Naive thymus-derived CD4-positive, alpha-beta T cell (primary cell): ENCODE data around the gene MAGEB4. TPM values are rescaled to one million over a fixed set of nuclear protein-coding genes. Genes with fewer than 3 reads are reported as not detected.
A peak's percentile ranks its signal among the peaks of the same experiment; 100 is the strongest.

Source experiments
- ATAC-seq: fragments of 150-1000 bp; cut with Tn5 transposase; 2 replicates; pipeline ENCODE4 v1.10.0; 2021; ENCODE audit warnings: mild to moderate bottlenecking, moderate library complexity
- CTCF ChIA-PET: fragments of 350-600 bp; sonication (Branson Sonifier 250); formaldehyde crosslinking; loops from one replicate; lab custom pipeline; 2021; ENCODE audit warnings: antibody characterized with exemption; lab: Charles Lee
- POLR2A ChIA-PET: fragments of 350-600 bp; sonication (Branson Sonifier 250); formaldehyde crosslinking; loops from one replicate; lab custom pipeline; 2021; ENCODE audit warnings: antibody characterized with exemption, inconsistent platforms; lab: Charles Lee
- DNase-seq, 9 donors: peaks; one replicate each; pipeline versions ENCODE4 v3.0.0 to v3.0.0-alpha.2; 2020 to 2022; ENCODE audit warnings: mixed read lengths in 1 of 9
- H3K27ac ChIP-seq: one replicate; pipeline ENCODE4 v1.7.0; 2013; ENCODE audit warnings: mild to moderate bottlenecking, low read depth, low read length, moderate library complexity
- H3K27me3 ChIP-seq, 2 donors: one replicate each; pipeline ENCODE4 v1.7.0; 2013; ENCODE audit warnings: low read length in 2 of 2, mild to moderate bottlenecking in 2 of 2, moderate library complexity in 2 of 2; ENCODE audit not compliant: control insufficient read depth in 2 of 2, insufficient read depth in 2 of 2
- H3K36me3 ChIP-seq, 3 experiments: 1 replicate in 2 of 3; 2 replicates in 1 of 3; pipeline ENCODE4 v1.7.0; 2013; ENCODE audit warnings: low read length in 3 of 3, mild to moderate bottlenecking in 3 of 3, moderate library complexity in 1 of 3; ENCODE audit not compliant: insufficient read depth in 3 of 3, control insufficient read depth in 2 of 3
- H3K4me1 ChIP-seq, 2 donors: one replicate each; pipeline ENCODE4 v1.7.0; 2013; ENCODE audit warnings: low read length in 2 of 2, mild to moderate bottlenecking in 2 of 2, moderate library complexity in 1 of 2; ENCODE audit not compliant: control insufficient read depth in 2 of 2, insufficient read depth in 2 of 2
- H3K4me3 ChIP-seq: 2 replicates; pipeline ENCODE4 v1.7.0; 2013; ENCODE audit warnings: mild to moderate bottlenecking, low read length
- H3K9me3 ChIP-seq, 3 experiments: 1 replicate in 2 of 3; 2 replicates in 1 of 3; pipeline ENCODE4 v1.7.0; 2013; ENCODE audit warnings: low read length in 3 of 3; ENCODE audit not compliant: control insufficient read depth in 2 of 3
- H3K27ac Mint-ChIP-seq, 9 donors: one replicate each; pipeline ENCODE4 v1.8.0; 2020 to 2022; ENCODE audit warnings: mixed read lengths in 9 of 9, mild to moderate bottlenecking in 8 of 9, moderate library complexity in 5 of 9, inconsistent platforms in 2 of 9
- H3K27me3 Mint-ChIP-seq, 5 donors: one replicate each; pipeline ENCODE4 v1.8.0; 2021 to 2022; ENCODE audit warnings: mixed read lengths in 5 of 5, mild to moderate bottlenecking in 1 of 5
- H3K36me3 Mint-ChIP-seq, 5 donors: one replicate each; pipeline ENCODE4 v1.8.0; 2020 to 2022; ENCODE audit warnings: mixed read lengths in 5 of 5, mild to moderate bottlenecking in 3 of 5, inconsistent platforms in 1 of 5
- H3K4me1 Mint-ChIP-seq, 7 donors: one replicate each; pipeline ENCODE4 v1.8.0; 2020 to 2022; ENCODE audit warnings: mixed read lengths in 7 of 7, mild to moderate bottlenecking in 3 of 7, inconsistent platforms in 1 of 7
- H3K4me3 Mint-ChIP-seq, 10 donors: one replicate each; pipeline ENCODE4 v1.8.0; 2020 to 2022; ENCODE audit warnings: mild to moderate bottlenecking in 10 of 10, mixed read lengths in 10 of 10, moderate library complexity in 6 of 10, inconsistent platforms in 2 of 10
- H3K9me3 Mint-ChIP-seq, 11 donors: one replicate each; pipeline ENCODE4 v1.8.0; 2020 to 2022; ENCODE audit warnings: mixed read lengths in 11 of 11, mild to moderate bottlenecking in 4 of 11, inconsistent platforms in 1 of 11, moderate library complexity in 1 of 11
- intact Hi-C, 2 donors: fragments of 100-400 bp; cut with micrococcal nuclease; formaldehyde crosslinking; loops; one replicate each; pipeline ENCODE4 v1.15.1; 2023
- polyA plus RNA-seq, 2 donors: library from polyadenylated mRNA; unstranded; fragments of 300-500 nt; fragmentation: Illumina TruSeq; gene quantifications; one replicate each; pipeline ENCODE4 v1.2.3, GENCODE V29; 2021
- total RNA-seq, 6 experiments: library from RNA in 5 of 6; stranded (reverse) in 5 of 6; gene quantifications; 1 replicate in 5 of 6; 2 replicates in 1 of 6; pipeline ENCODE4 v1.2.3 and lab custom pipeline; 2021 to 2026

MAGEB4 gene
- total and polyA plus RNA-seq, 7 experiments from 2014 or later: not detected

DNA sequence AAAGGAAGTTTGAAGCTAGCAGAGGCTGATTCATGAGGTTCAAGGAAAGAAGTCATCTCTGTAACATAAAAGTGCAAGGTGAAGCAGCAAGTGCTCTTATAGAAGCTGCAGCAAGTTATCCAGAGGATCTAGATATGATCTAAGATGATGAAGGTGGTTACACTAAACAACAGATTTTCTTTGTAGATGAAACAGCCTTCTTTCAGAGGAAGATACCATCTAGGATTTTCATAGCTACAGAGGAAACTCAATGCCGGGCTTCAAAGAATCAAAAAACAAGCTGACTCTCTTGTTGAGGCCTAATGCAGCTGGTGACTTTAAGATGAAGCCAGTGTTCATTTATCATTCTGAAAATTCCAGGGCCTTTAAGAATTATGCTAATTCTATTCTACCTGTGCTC, 38.6 kb downstream of the MAGEB4 start:
- H3K27me3 Mint-ChIP-seq: no peaks in the 10 kb centered on the region
- ChIA-PET POLR2A (no interaction called here), CTCF (no interaction called here)
- ATAC-seq (no peak), DNase-seq (peak in 5 of 9 donors; percentile 1 to 25 (median 10))
- Histone ChIP-seq H3K9me3 (no peaks in the 10 kb centered on the region), H3K36me3 (no peaks in the 10 kb centered on the region), H3K27me3 (no peaks in the 10 kb centered on the region), H3K4me3 (no peak overlapping the region), H3K4me1 (no peaks in the 10 kb centered on the region), H3K27ac (no peak overlapping the region)
- peaks cover 0 to 22% (median 7%) of the 10 kb centered on the region in 7 donors for H3K4me1 Mint-ChIP-seq
- H3K9me3 Mint-ChIP-seq: peaks cover 0 to 2% (median 0%) of the 10 kb centered on the region in 11 donors
- no peaks in the 10 kb centered on the region for H3K36me3 Mint-ChIP-seq
- H3K27ac Mint-ChIP-seq: no peak overlapping the region
- intact Hi-C loops: no loop called here
- no peak overlapping the region for H3K4me3 Mint-ChIP-seq

DNA sequence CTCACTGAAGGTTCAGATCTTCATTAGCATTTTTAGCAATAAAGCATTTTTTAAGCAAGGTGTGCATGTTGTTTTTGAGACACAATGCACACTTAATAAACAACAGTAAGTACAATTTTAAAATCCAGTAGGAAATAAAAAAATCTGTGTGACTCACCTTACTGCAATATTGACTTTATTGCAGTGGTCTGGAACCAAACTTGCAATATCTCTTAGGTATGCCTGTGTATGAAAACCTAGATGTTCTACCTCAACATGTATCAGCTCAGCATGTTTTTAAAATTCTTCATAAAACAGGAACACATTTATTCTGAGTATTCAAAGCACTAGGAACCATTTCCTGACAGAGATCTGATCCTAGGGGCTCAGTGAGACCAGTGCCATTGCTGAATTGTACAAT, 40.7 kb downstream of the MAGEB4 start:
- no peak for DNase-seq
- Histone ChIP-seq H3K4me1 (no peaks in the 10 kb centered on the region), H3K36me3 (no peaks in the 10 kb centered on the region), H3K9me3 (no peaks in the 10 kb centered on the region), H3K4me3 (no peak overlapping the region), H3K27ac (no peak overlapping the region), H3K27me3 (no peaks in the 10 kb centered on the region)
- ChIA-PET POLR2A (no interaction called here), CTCF (no interaction called here)
- H3K36me3 Mint-ChIP-seq: no peaks in the 10 kb centered on the region
- H3K4me1 Mint-ChIP-seq: peaks cover 0 to 22% (median 7%) of the 10 kb centered on the region in 7 donors
- H3K4me3 Mint-ChIP-seq: no peak overlapping the region
- H3K27ac Mint-ChIP-seq: no peak overlapping the region
- H3K27me3 Mint-ChIP-seq: no peaks in the 10 kb centered on the region
- H3K9me3 Mint-ChIP-seq: no peaks in the 10 kb centered on the region
- intact Hi-C loops: no loop called here
- ATAC-seq: no peak

DNA sequence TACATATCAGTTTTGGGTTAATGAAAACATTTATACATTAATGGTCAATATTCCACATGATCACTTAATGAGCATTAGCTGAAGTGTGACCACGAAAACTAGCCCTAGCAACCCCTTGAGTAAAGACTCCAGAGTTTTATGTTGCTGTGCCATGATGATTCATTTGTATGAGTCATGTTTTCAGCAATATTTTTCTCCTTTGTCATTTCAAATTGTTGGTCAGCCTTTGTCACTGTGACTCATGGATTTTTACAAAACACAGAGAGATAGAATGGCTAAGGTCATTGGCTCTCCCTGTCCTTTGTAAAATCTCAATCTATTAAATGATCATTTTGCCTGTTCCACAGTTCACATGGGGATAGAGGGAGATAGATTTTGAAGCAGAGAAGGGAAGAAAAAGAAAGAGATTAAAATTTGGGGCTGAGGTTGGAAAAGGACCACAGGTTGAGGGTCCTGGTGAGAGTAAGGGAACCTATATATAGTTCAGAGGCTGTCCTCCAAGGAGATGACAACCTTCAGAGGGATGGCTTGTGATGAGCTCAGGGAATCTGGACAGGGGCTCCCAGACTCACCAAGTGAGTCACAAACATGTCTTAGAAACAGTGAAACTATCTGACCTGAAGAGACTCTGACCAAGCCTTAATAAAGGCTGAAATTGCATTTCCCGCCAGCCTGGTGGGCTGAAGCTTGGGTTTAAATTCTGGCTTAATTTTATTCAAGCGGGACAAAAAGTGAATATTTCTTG, 41.8 kb downstream of the MAGEB4 start:
- DNase-seq (no peak), ATAC-seq (no peak)
- no peaks in the 10 kb centered on the region for H3K4me1 ChIP-seq
- no peak overlapping the region for H3K4me3 ChIP-seq
- ChIA-PET CTCF (no interaction called here), POLR2A (no interaction called here)
- H3K4me3 Mint-ChIP-seq: no peak overlapping the region
- no peaks in the 10 kb centered on the region for H3K27me3 Mint-ChIP-seq
- H3K27ac Mint-ChIP-seq: no peak overlapping the region
- no peaks in the 10 kb centered on the region for H3K36me3 ChIP-seq
- no peak overlapping the region for H3K27ac ChIP-seq
- no peaks in the 10 kb centered on the region for H3K9me3 Mint-ChIP-seq
- intact Hi-C loops: no loop called here
- H3K9me3 ChIP-seq: no peaks in the 10 kb centered on the region
- H3K36me3 Mint-ChIP-seq: no peaks in the 10 kb centered on the region
- H3K4me1 Mint-ChIP-seq: peaks cover 0 to 22% (median 7%) of the 10 kb centered on the region in 7 donors
- H3K27me3 ChIP-seq: no peaks in the 10 kb centered on the region

Other genes with a start within 250 kb of the MAGEB4 start
- not detected for gene MAGEB2, start 26.4 kb upstream of the MAGEB4 start, total RNA-seq
- not detected for gene MAGEB2, start 26.4 kb upstream of the MAGEB4 start, polyA plus RNA-seq
- not detected for gene MAGEB3, start 11.3 kb upstream of the MAGEB4 start, total RNA-seq
- gene MAGEB3, start 11.3 kb upstream of the MAGEB4 start, polyA plus RNA-seq: not detected
- gene MAGEB1, start 5.1 kb downstream of the MAGEB4 start, total RNA-seq: not detected
- not detected for gene MAGEB1, start 5.1 kb downstream of the MAGEB4 start, polyA plus RNA-seq
- gene NR0B1, start 67.4 kb downstream of the MAGEB4 start, total RNA-seq: not detected
- not detected for gene NR0B1, start 67.4 kb downstream of the MAGEB4 start, polyA plus RNA-seq